ENCODE data around the gene NCOR2.

DNA sequence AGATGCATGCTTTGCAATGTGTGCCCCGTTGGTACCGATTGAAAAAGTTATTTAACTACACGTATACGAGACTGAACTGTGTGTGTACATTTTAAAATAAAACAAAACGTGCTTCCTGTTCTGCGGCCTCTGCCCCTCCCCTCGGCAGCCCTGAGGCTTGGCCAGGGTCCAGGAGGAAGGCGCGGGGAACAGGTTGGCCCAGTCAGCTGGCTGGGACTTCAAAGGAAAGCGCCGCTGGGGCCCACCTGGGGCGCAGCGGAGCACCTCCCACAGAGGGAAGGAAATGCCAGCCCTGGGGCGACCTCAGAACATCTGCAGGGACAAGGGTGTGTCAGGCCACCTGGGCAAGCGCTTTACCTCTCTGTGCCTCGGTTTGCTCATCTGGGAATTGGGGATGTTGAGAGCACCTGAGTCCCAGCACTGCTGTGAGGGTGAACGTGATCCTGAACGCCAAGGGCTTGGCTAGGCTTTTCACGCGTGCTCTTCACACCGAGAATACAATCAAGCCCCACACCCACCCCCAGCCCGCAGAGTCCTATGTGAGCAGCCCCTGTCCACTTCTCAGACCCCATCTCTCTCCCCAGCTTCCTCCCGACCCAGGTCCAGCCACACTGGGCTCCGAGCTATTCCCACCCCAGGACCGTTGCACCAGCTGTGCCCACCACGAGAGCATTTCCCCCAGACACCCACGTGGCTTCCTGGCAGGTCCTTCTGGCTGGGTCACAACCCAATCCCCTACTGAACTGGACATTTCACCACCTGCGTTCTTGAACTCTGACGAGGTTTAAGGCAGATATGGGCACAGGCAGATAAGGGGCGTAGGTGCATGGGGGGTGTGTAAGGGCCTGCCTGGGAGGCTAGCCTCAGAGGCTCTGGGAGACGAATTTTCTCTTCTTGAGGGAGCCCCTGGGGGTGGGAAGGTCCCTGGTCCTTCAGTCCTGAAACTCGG lies 41.9 kb upstream of the NCOR2 start:
- no peak for TF ChIP-seq CTCF (IDR thresholded peaks at IDR 0.05)
- TF ChIP-seq EZH2 (IDR thresholded peaks at IDR 0.05; ENCODE audit: borderline replicate concordance, insufficient read depth, low read depth, low read length, poor library complexity, severe bottlenecking): no peak

Data from B cell (primary cell).